Measurements from ENCODE around the gene ZFR2.

Gene ZFR2

GRCh38 chr19:3785938-3786824, 82.7 kb downstream of the ZFR2 start, which contains the start of gene MATK:
Gene MATK, minus strand, starts transcription at chr19:3786381. Its CDS starts 1,246 bp downstream, at chr19:3785135.
- DNase-seq: no peak

GRCh38 chr19:3785451-3785937, 83.3 kb downstream of the ZFR2 start:
- no peak for DNase-seq

- DNase-seq: no peak
Measured at GRCh38 chr19:3784607-3785450, 84.0 kb downstream of the ZFR2 start.

- no peak for DNase-seq
Measured at GRCh38 chr19:3783660-3784584, 84.9 kb downstream of the ZFR2 start.

- no peak for DNase-seq
Measured at GRCh38 chr19:3782903-3783302, 85.9 kb downstream of the ZFR2 start.

- DNase-seq: no peak
Measured at GRCh38 chr19:3782330-3782729, 86.5 kb downstream of the ZFR2 start.

GRCh38 chr19:3781603-3782002, 87.2 kb downstream of the ZFR2 start:
- no peak for DNase-seq

GRCh38 chr19:3780786-3781304, 88.0 kb downstream of the ZFR2 start:
- no peak for DNase-seq

GRCh38 chr19:3778899-3779723, 89.7 kb downstream of the ZFR2 start:
- DNase-seq: no peak

- DNase-seq: no peak
Measured at GRCh38 chr19:3778104-3778867, 90.6 kb downstream of the ZFR2 start.

GRCh38 chr19:3776479-3777040, 92.3 kb downstream of the ZFR2 start:
- no peak for DNase-seq

GRCh38 chr19:3775831-3776230, 93.0 kb downstream of the ZFR2 start:
- DNase-seq: no peak

- no peak for DNase-seq
Measured at GRCh38 chr19:3775374-3775711, 93.5 kb downstream of the ZFR2 start.

- DNase-seq: no peak
Measured at GRCh38 chr19:3774621-3775373, 94.0 kb downstream of the ZFR2 start.

GRCh38 chr19:3773814-3774515, 94.9 kb downstream of the ZFR2 start:
- no peak for DNase-seq

GRCh38 chr19:3771906-3772455, 96.9 kb downstream of the ZFR2 start, which contains the start of gene RAX2:
Gene RAX2, minus strand, starts transcription at chr19:3772228. Its CDS starts 486 bp downstream, at chr19:3771742.
- DNase-seq: no peak

GRCh38 chr19:3771000-3771905, 97.6 kb downstream of the ZFR2 start:
- DNase-seq: no peak

Measured in NCI-H446 (cell line).